ENCODE measurements around the gene NOS1AP.

Gene NOS1AP

GRCh38 chr1:162069334-162070093 is at the start of gene NOS1AP:
NOS1AP (plus strand) TSS chr1:162069691; CDS start chr1:162070178, 487 bp downstream.
- Histone ChIP-seq H3K27ac (peak within 1 kb of the TSS; percentile 67 to 83), H3K4me3 (peak within 1 kb of the TSS; percentile 93)
- no peak for DNase-seq (ENCODE audit: low spot score)
- no peak for TF ChIP-seq CTCF (IDR thresholded peaks at IDR 0.05)

- TF ChIP-seq CTCF (IDR thresholded peaks at IDR 0.05): no peak
- peak overlapping the region; percentile 33 for H3K4me3 ChIP-seq
- DNase-seq (ENCODE audit: low spot score): no peak
- H3K27ac ChIP-seq: peak overlapping the region; percentile 85 to 87
These were observed 49.3 kb upstream of the NOS1AP start for GRCh38 chr1:162020150-162020549.

GRCh38 chr1:162021124-162021523 is 48.4 kb upstream of the NOS1AP start:
- Histone ChIP-seq H3K27ac (peak overlapping the region; percentile 85 to 88), H3K4me3 (peak overlapping the region; percentile 87)
- no peak for TF ChIP-seq CTCF (IDR thresholded peaks at IDR 0.05)
- DNase-seq (ENCODE audit: low spot score): no peak

- no peak for DNase-seq (ENCODE audit: low spot score)
- no peak for TF ChIP-seq CTCF (IDR thresholded peaks at IDR 0.05)
- peak overlapping the region; percentile 85 to 88 for H3K27ac ChIP-seq
- peak overlapping the region; percentile 87 for H3K4me3 ChIP-seq
These were observed 46.9 kb upstream of the NOS1AP start for GRCh38 chr1:162022626-162023025.

- Histone ChIP-seq H3K4me3 (peak overlapping the region; percentile 87), H3K27ac (peak overlapping the region; percentile 85 to 88)
- DNase-seq (ENCODE audit: low spot score): no peak
- no peak for TF ChIP-seq CTCF (IDR thresholded peaks at IDR 0.05)
These were observed 46.3 kb upstream of the NOS1AP start for GRCh38 chr1:162023181-162023546.

GRCh38 chr1:162023547-162024501 is 45.7 kb upstream of the NOS1AP start, which contains the start of gene OLFML2B:
OLFML2B (minus strand) TSS chr1:162023869; CDS start chr1:162023430, 439 bp downstream.
- H3K4me3 ChIP-seq: peak within 1 kb of the TSS; percentile 87
- peak; percentile 12 for TF ChIP-seq CTCF (IDR thresholded peaks at IDR 0.05)
- H3K27ac ChIP-seq: peak within 1 kb of the TSS; percentile 85 to 88
- DNase-seq (ENCODE audit: low spot score): peak; percentile 83

Measured in coronary artery (tissue), 2 donors.